ENCODE measurements around the gene ZNF442. TPM values are rescaled to one million over a fixed set of nuclear protein-coding genes. Genes with fewer than 3 reads are reported as not detected.

ZNF442 gene
- total and polyA plus RNA-seq, 2 experiments from 2014 or later = 1.2 to 3.6 TPM

GRCh38 chr19:12333162-12334159, 32.0 kb downstream of the ZNF442 start, which contains the start of gene ZNF563:
Gene ZNF563, minus strand, starts transcription at chr19:12333633. Its CDS starts 151 bp downstream, at chr19:12333482.
- peaks cover 24% of the 10 kb centered on the region for H3K36me3 Mint-ChIP-seq (ENCODE audit: low read depth)
- Histone ChIP-seq H3K27me3 (ENCODE audit: insufficient read depth) (peaks cover 13% of the 10 kb centered on the region), H3F3A (replicated peaks; ENCODE audit: low read depth) (no peaks in the 10 kb centered on the region), H3K4me2 (peak within 1 kb of the TSS; percentile 91), H3K4me3 (peak within 1 kb of the TSS; percentile 66), H2AFZ (peak within 1 kb of the TSS; percentile 87), H3K9me2 (ENCODE audit: insufficient read depth) (no peaks in the 10 kb centered on the region), H4K20me1 (replicated peaks; ENCODE audit: insufficient read depth) (no peaks in the 10 kb centered on the region), H3K36me3 (ENCODE audit: insufficient read depth) (no peaks in the 10 kb centered on the region), H3K27ac (ENCODE audit: low read depth) (no peak within 1 kb of the TSS), H3K79me2 (replicated peaks; ENCODE audit: insufficient read depth) (no peaks in the 10 kb centered on the region), H3K4me1 (ENCODE audit: insufficient read depth) (peaks cover 7% of the 10 kb centered on the region)
- no peak within 1 kb of the TSS for H3K27ac Mint-ChIP-seq
- peak within 1 kb of the TSS; percentile 71; the same call in 2 of the 3 replicates for H3K4me3 Mint-ChIP-seq
- peaks cover 86% of the 10 kb centered on the region for H3K9me3 Mint-ChIP-seq
- no peaks in the 10 kb centered on the region for H3K4me1 Mint-ChIP-seq
- DNase-seq (ENCODE audit: low spot score) (peak; percentile 100), ATAC-seq (peak; percentile 99)
- peaks cover 4% of the 10 kb centered on the region for H3K27me3 Mint-ChIP-seq (ENCODE audit: insufficient read depth, low read depth, poor library complexity)
- TF ChIP-seq POLR2AphosphoS5 (IDR thresholded peaks at IDR 0.05; ENCODE audit: low read depth) (peak; percentile 84), EZH2phosphoT487 (IDR thresholded peaks at IDR 0.05; ENCODE audit: unreplicated experiment) (no peak)

- DNase-seq (ENCODE audit: low spot score) = no peak
- Mint-ChIP-seq H3K9me3 (peaks cover 85% of the 10 kb centered on the region), H3K27me3 (ENCODE audit: insufficient read depth, low read depth, poor library complexity) (peaks cover 4% of the 10 kb centered on the region)
Measured at GRCh38 chr19:12331211-12331941, 34.1 kb downstream of the ZNF442 start.

More at GRCh38 chr19:12331211-12331941, 34.1 kb downstream of the ZNF442 start:
- no peak overlapping the region for H2AFZ ChIP-seq
- no peak overlapping the region for H3K27ac ChIP-seq (ENCODE audit: low read depth)
- Mint-ChIP-seq H3K4me3 (no peak overlapping the region), H3K27ac (no peak overlapping the region), H3K4me1 (no peaks in the 10 kb centered on the region), H3K36me3 (ENCODE audit: low read depth) (peaks cover 24% of the 10 kb centered on the region)
- no peak overlapping the region for H3K4me2 ChIP-seq
- ATAC-seq = no peak
- H3K4me3 ChIP-seq = no peak overlapping the region
- H4K20me1 ChIP-seq (replicated peaks; ENCODE audit: insufficient read depth) = no peaks in the 10 kb centered on the region
- H3K36me3 ChIP-seq (ENCODE audit: insufficient read depth) = no peaks in the 10 kb centered on the region
- no peaks in the 10 kb centered on the region for H3K9me2 ChIP-seq (ENCODE audit: insufficient read depth)
- no peaks in the 10 kb centered on the region for H3F3A ChIP-seq (replicated peaks; ENCODE audit: low read depth)
- H3K4me1 ChIP-seq (ENCODE audit: insufficient read depth) = peaks cover 7% of the 10 kb centered on the region
- TF ChIP-seq CTCF (conservative IDR thresholded peaks at IDR 0.05; ENCODE audit: low read depth in 2 of 2) (no peak), POLR2AphosphoS5 (IDR thresholded peaks at IDR 0.05; ENCODE audit: low read depth) (no peak), ZNF114 (CRISPR knock-in tag; IDR thresholded peaks at IDR 0.05) (no peak), EZH2phosphoT487 (IDR thresholded peaks at IDR 0.05; ENCODE audit: unreplicated experiment) (no peak)
- TF ChIP-seq, protein P1, sequence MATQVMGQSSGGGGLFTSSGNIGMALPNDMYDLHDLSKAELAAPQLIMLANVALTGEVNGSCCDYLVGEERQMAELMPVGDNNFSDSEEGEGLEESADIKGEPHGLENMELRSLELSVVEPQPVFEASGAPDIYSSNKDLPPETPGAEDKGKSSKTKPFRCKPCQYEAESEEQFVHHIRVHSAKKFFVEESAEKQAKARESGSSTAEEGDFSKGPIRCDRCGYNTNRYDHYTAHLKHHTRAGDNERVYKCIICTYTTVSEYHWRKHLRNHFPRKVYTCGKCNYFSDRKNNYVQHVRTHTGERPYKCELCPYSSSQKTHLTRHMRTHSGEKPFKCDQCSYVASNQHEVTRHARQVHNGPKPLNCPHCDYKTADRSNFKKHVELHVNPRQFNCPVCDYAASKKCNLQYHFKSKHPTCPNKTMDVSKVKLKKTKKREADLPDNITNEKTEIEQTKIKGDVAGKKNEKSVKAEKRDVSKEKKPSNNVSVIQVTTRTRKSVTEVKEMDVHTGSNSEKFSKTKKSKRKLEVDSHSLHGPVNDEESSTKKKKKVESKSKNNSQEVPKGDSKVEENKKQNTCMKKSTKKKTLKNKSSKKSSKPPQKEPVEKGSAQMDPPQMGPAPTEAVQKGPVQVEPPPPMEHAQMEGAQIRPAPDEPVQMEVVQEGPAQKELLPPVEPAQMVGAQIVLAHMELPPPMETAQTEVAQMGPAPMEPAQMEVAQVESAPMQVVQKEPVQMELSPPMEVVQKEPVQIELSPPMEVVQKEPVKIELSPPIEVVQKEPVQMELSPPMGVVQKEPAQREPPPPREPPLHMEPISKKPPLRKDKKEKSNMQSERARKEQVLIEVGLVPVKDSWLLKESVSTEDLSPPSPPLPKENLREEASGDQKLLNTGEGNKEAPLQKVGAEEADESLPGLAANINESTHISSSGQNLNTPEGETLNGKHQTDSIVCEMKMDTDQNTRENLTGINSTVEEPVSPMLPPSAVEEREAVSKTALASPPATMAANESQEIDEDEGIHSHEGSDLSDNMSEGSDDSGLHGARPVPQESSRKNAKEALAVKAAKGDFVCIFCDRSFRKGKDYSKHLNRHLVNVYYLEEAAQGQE (IDR thresholded peaks at IDR 0.05; ENCODE audit: unreplicated experiment) = no peak
- H3K27me3 ChIP-seq (ENCODE audit: insufficient read depth) = peaks cover 13% of the 10 kb centered on the region
- no peaks in the 10 kb centered on the region for H3K79me2 ChIP-seq (replicated peaks; ENCODE audit: insufficient read depth)
